ENCODE measurements around the gene ST6GAL1. TPM values are rescaled to one million over a fixed set of nuclear protein-coding genes. Genes with fewer than 3 reads are reported as not detected.
"Not testable (repeated sequence)": the region's sequence is repeated elsewhere in the genome, so short reads cannot be mapped to it uniquely, and the experiment has no call there.

Gene ST6GAL1
- total RNA-seq, 1 donor from 2014 or later = 59.9 TPM

DNA sequence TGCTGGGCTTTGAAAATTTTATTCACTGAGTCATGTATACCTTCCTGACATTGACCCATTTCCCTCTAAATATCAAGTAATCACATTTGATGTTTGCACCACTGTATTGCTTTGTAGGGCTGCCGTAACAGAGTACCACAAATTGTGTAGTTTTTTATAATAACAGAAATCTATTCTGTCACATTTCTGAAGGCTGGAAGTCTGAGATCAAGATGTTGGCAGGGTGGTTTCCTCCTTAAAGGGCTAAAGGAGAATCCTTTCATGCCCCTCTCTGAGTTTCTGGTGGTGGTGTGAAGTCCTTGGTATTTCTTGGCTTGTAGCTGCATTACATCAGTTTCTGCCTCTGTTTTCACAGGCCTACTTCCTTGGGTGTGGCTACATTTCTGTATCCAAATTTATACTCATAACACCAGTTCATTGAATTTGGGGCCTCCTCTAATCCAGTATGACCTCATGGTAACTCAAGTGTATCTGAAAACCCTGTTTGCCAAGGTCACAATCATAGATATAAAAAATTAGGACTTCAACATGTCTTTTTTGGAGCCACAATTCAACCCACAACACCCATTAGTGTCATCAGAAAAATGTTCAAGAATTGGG lies 29.1 kb upstream of the ST6GAL1 start:
- H3K4me1 ChIP-seq = peaks cover 0 to 5% of the 10 kb centered on the region in 2 donors
- H3K9me3 ChIP-seq = no peaks in the 10 kb centered on the region
- H3K36me3 ChIP-seq = no peaks in the 10 kb centered on the region
- peak overlapping the region in 1 of 2 donors; percentile 14 for H3K27ac ChIP-seq
- TF ChIP-seq, protein P1, sequence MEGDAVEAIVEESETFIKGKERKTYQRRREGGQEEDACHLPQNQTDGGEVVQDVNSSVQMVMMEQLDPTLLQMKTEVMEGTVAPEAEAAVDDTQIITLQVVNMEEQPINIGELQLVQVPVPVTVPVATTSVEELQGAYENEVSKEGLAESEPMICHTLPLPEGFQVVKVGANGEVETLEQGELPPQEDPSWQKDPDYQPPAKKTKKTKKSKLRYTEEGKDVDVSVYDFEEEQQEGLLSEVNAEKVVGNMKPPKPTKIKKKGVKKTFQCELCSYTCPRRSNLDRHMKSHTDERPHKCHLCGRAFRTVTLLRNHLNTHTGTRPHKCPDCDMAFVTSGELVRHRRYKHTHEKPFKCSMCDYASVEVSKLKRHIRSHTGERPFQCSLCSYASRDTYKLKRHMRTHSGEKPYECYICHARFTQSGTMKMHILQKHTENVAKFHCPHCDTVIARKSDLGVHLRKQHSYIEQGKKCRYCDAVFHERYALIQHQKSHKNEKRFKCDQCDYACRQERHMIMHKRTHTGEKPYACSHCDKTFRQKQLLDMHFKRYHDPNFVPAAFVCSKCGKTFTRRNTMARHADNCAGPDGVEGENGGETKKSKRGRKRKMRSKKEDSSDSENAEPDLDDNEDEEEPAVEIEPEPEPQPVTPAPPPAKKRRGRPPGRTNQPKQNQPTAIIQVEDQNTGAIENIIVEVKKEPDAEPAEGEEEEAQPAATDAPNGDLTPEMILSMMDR (IDR thresholded peaks at IDR 0.05) = no peak
- DNase-seq (ENCODE audit: low spot score in 2 of 2) = no peak
- intact Hi-C loops (cut with DNase I) = no loop called here
- H3K4me3 ChIP-seq = no peak overlapping the region
- no peaks in the 10 kb centered on the region for H3K27me3 ChIP-seq

DNA sequence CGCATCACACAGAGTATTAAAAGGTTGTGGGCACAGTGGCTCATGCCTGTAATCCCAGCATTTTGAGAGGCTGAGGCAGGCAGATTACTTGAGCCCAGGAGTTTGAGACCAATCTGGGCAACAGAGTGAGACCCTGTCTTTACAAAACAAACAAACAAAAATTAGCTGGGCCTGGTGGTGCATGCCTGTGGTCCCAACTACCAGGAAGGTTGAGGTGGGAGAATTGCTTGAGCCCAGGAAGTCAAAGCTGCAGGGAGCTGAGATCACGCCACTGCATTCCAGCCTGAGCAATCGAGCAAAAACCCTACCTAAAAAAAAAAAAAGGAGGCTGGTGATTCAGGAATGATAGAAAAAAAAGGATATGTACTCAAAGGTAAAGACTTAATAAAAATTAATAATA lies 28.2 kb upstream of the ST6GAL1 start:
- Histone ChIP-seq H3K27me3 (no peaks in the 10 kb centered on the region), H3K4me3 (no peak overlapping the region), H3K36me3 (no peaks in the 10 kb centered on the region), H3K9me3 (no peaks in the 10 kb centered on the region), H3K27ac (no peak overlapping the region), H3K4me1 (peaks cover 0 to 5% of the 10 kb centered on the region in 2 donors)
- no peak for DNase-seq (ENCODE audit: low spot score in 2 of 2)
- TF ChIP-seq, protein P1 (IDR thresholded peaks at IDR 0.05) = no peak
- intact Hi-C loops (cut with DNase I) = no loop called here

DNA sequence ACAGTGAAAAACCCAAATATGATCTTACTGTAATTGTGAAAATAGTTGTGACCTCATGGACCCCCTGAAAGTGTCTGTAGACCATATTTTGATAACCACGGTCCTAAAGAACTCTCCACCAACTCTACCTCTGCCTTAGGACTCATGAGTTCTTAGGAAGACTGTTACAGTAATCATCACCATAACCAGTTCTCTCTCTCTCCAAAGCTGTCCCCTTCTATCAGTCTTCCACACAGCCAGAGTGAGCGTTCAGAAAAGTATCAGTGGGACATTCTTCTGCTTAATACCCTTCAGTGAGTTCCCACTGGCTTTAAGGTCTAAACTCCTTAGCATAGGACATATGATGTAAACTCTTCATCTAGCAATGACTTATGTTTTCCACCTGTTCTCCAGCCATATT lies 27.6 kb upstream of the ST6GAL1 start:
- Histone ChIP-seq H3K27ac (no peak overlapping the region), H3K9me3 (no peaks in the 10 kb centered on the region), H3K36me3 (no peaks in the 10 kb centered on the region), H3K27me3 (no peaks in the 10 kb centered on the region), H3K4me3 (no peak overlapping the region), H3K4me1 (peaks cover 0 to 5% of the 10 kb centered on the region in 2 donors)
- no peak for DNase-seq (ENCODE audit: low spot score in 2 of 2)
- intact Hi-C loops (cut with DNase I) = no loop called here
- TF ChIP-seq, protein P1 (IDR thresholded peaks at IDR 0.05) = no peak

DNA sequence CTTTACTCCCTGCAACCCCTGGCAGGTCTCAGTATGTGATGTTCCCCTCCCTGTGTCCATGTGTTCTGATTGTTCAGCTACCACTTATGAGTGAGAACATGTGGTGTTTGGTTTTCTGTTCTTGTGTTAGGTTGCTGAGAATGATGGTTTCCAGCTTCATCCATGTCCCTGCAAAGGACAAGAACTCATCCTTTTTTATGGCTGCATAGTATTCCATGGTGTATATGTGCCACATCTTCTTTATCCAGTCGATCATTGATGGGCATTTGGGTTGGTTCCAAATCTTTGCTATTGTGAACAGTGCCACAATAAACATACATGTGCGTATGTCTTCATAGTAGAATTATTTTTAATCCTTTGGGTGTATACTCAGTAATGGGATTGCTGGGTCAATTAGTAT lies 26.6 kb upstream of the ST6GAL1 start:
- intact Hi-C loops (cut with DNase I); H3K4me3 ChIP-seq; H3K27me3 ChIP-seq; DNase-seq (ENCODE audit: low spot score in 2 of 2); H3K27ac ChIP-seq; H3K9me3 ChIP-seq; H3K4me1 ChIP-seq; H3K36me3 ChIP-seq: not testable (repeated sequence)

DNA sequence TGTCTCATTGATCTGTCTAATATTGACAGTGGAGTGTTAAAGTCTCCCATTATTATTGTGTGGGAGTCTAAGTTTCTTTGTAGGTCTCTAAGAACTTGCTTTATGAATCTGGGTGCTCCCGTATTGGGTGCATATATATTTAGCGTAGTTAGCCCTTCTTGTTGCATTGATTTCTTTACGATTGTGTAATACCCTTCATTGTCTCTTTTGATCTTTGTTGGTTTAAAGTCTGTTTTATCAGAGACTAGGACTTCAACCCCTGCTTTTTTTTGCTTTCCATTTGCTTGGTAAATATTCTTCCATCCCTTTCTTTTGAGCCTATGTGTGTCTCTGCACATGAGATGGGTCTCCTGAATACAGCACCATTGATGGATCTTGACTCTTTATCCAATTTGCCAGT lies 23.3 kb upstream of the ST6GAL1 start:
- H3K27ac ChIP-seq; H3K36me3 ChIP-seq; H3K9me3 ChIP-seq; H3K4me3 ChIP-seq; H3K27me3 ChIP-seq; intact Hi-C loops (cut with DNase I); DNase-seq (ENCODE audit: low spot score in 2 of 2); H3K4me1 ChIP-seq: not testable (repeated sequence)

DNA sequence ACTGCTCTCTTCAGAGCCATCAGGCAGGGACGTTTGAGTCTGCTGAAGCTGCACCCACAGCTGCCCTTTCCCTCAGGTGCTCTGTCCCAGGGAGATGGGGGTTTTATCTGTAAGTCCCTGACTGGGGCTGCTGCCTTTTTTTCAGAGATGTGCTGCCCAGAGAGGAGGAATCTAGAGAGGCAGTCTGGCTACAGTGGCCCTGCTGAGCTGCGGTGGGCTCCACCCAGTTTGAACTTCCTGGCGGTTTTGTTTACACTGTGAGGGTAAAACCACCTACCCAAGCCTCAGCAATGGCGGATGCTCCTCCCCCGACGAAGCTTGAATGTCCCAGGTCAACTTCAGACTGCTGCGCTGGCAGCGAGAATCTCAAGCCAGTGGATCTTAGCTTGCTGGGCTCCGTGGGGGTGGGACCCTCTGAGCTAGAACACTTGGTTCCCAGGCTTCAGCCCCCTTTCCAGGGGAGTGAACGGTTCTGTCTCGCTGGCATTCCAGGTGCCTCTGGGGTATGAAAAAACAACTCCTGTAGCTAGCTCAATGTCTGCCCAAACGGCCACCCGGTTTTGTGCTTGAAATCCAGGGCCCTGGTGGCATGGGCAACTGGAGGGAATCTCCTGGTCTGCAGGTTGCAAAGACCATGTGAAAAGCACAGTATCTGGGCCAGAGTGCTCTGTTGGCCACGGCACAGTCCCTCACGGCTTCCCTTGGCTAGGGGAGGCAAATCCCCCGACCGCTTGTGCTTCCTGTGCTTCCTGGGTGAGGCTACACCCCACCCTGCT lies 21.1 kb upstream of the ST6GAL1 start:
- intact Hi-C loops (cut with DNase I) = no loop called here

More for the DNA sequence above, 21.1 kb upstream of the ST6GAL1 start:
- H3K4me3 ChIP-seq = no peak overlapping the region
- TF ChIP-seq, protein P1 (IDR thresholded peaks at IDR 0.05) = no peak
- no peaks in the 10 kb centered on the region for H3K4me1 ChIP-seq
- H3K27me3 ChIP-seq = no peaks in the 10 kb centered on the region
- H3K9me3 ChIP-seq = no peaks in the 10 kb centered on the region
- no peak overlapping the region for H3K27ac ChIP-seq
- H3K36me3 ChIP-seq = no peaks in the 10 kb centered on the region
- DNase-seq (ENCODE audit: low spot score in 2 of 2) = peak in 1 of 2 donors; percentile 66
